Liver (tissue), 3 donors: Measurements from ENCODE around the gene DRG2.

ENCODE experiments used
- ATF3 ChIP-seq: IDR thresholded peaks from 2 replicates; pipeline ENCODE4 v1.6.1; 2016; ENCODE audit warnings: antibody characterized with exemption
- CTCF ChIP-seq: fragments of 150-350 bp; IDR thresholded peaks from 2 replicates; pipeline ENCODE4 v1.5.1; 2017; ENCODE audit warnings: improper control_type of control experiment, low read depth, low read length; ENCODE audit not compliant: missing input control
- GABPA ChIP-seq, 2 donors: IDR thresholded peaks in 1 of 2; conservative IDR thresholded peaks in 1 of 2; 2 replicates each; pipeline ENCODE4 v1.6.1; 2016; ENCODE audit warnings: antibody characterized with exemption in 2 of 2, mild to moderate bottlenecking in 1 of 2, moderate library complexity in 1 of 2
- JUND ChIP-seq, 2 donors: IDR thresholded peaks; 2 replicates each; pipeline ENCODE4 v1.6.1; 2016; ENCODE audit warnings: antibody characterized with exemption in 2 of 2
- NR2F2 ChIP-seq: IDR thresholded peaks from 2 replicates; pipeline ENCODE4 v1.6.1; 2016; ENCODE audit warnings: antibody characterized with exemption
- RXRA ChIP-seq, 2 donors: IDR thresholded peaks; 2 replicates each; pipeline ENCODE4 v1.6.1; 2017 to 2018; ENCODE audit warnings: antibody characterized with exemption in 2 of 2, mild to moderate bottlenecking in 1 of 2
- SP1 ChIP-seq: IDR thresholded peaks from 2 replicates; pipeline ENCODE4 v1.6.1; 2018; ENCODE audit warnings: antibody characterized with exemption, mild to moderate bottlenecking
- TAF1 ChIP-seq: conservative IDR thresholded peaks from 2 replicates; pipeline ENCODE4 v1.6.1; 2016; ENCODE audit warnings: antibody characterized with exemption, mild to moderate bottlenecking
- YY1 ChIP-seq: IDR thresholded peaks from 2 replicates; pipeline ENCODE4 v1.6.1; 2016; ENCODE audit warnings: antibody characterized with exemption, mild to moderate bottlenecking
- ZBTB33 ChIP-seq: IDR thresholded peaks from 2 replicates; pipeline ENCODE4 v1.6.1; 2016; ENCODE audit warnings: antibody characterized with exemption
- TF ChIP-seq, protein P1 (sequence below): IDR thresholded peaks from 2 replicates; pipeline ENCODE4 v1.6.1; 2016; ENCODE audit warnings: antibody characterized with exemption
- TF ChIP-seq, protein P2 (sequence below): IDR thresholded peaks from 2 replicates; pipeline ENCODE4 v1.6.1; 2016; ENCODE audit warnings: antibody characterized with exemption, mild to moderate bottlenecking
- donor health status: healthy.
- donor health status: healthy.

GRCh38 chr17:18039535-18040260 is 48.0 kb upstream of the DRG2 start:
- no peak for TF ChIP-seq CTCF
- TF ChIP-seq GABPA (IDR thresholded peaks at IDR 0.05 in 1 of 2, conservative IDR thresholded peaks at IDR 0.05 in 1 of 2), result no peak
- TF ChIP-seq, protein P1, sequence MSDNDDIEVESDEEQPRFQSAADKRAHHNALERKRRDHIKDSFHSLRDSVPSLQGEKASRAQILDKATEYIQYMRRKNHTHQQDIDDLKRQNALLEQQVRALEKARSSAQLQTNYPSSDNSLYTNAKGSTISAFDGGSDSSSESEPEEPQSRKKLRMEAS, result no peak
- TF ChIP-seq ATF3, result no peak
- TF ChIP-seq YY1, result no peak
- no peak for TF ChIP-seq TAF1
- TF ChIP-seq JUND (IDR thresholded peaks at IDR 0.05), result no peak
- TF ChIP-seq, protein P2, sequence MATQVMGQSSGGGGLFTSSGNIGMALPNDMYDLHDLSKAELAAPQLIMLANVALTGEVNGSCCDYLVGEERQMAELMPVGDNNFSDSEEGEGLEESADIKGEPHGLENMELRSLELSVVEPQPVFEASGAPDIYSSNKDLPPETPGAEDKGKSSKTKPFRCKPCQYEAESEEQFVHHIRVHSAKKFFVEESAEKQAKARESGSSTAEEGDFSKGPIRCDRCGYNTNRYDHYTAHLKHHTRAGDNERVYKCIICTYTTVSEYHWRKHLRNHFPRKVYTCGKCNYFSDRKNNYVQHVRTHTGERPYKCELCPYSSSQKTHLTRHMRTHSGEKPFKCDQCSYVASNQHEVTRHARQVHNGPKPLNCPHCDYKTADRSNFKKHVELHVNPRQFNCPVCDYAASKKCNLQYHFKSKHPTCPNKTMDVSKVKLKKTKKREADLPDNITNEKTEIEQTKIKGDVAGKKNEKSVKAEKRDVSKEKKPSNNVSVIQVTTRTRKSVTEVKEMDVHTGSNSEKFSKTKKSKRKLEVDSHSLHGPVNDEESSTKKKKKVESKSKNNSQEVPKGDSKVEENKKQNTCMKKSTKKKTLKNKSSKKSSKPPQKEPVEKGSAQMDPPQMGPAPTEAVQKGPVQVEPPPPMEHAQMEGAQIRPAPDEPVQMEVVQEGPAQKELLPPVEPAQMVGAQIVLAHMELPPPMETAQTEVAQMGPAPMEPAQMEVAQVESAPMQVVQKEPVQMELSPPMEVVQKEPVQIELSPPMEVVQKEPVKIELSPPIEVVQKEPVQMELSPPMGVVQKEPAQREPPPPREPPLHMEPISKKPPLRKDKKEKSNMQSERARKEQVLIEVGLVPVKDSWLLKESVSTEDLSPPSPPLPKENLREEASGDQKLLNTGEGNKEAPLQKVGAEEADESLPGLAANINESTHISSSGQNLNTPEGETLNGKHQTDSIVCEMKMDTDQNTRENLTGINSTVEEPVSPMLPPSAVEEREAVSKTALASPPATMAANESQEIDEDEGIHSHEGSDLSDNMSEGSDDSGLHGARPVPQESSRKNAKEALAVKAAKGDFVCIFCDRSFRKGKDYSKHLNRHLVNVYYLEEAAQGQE, result no peak
- no peak for TF ChIP-seq NR2F2
- no peak for TF ChIP-seq ZBTB33
- no peak for TF ChIP-seq RXRA (IDR thresholded peaks at IDR 0.05)
- no peak for TF ChIP-seq SP1
